SK-N-SH (cell line): Measurements from ENCODE around the gene ABCG1. TPM values are rescaled to one million over a fixed set of nuclear protein-coding genes. Genes with fewer than 3 reads are reported as not detected.

Source experiments
- CTCF ChIA-PET: fragments of 300-600, 350-600 bp; formaldehyde crosslinking; extraction: SDS; loops from one replicate; lab custom pipeline; 2021; lab: Yijun Ruan, JAX
- POLR2A ChIA-PET: fragments of 350-600 bp; sonication (Branson Sonifier 250); formaldehyde crosslinking; extraction: SDS; loops from one replicate; lab custom pipeline; 2020; ENCODE audit warnings: antibody characterized with exemption, inconsistent platforms; lab: Yijun Ruan, JAX
- DNase-seq: peaks from one replicate; pipeline ENCODE4 v3.0.0; 2012
- H2AFZ ChIP-seq: fragments of 200-600 bp; sonication (generic); 2 replicates; pipeline ENCODE4 v1.8.1; 2016; ENCODE audit warnings: antibody characterized with exemption, mild to moderate bottlenecking, low read depth
- H3F3A ChIP-seq: fragments of 200-600 bp; sonication (generic); replicated peaks from 2 replicates; pipeline ENCODE3; 2016; ENCODE audit warnings: antibody characterized with exemption, mild to moderate bottlenecking; ENCODE audit not compliant: insufficient read depth
- H3K27ac ChIP-seq, 2 experiments: fragments of 200-500 bp in 1 of 2; fragments of 200-600 bp in 1 of 2; sonication (Bioruptor generic) in 1 of 2; sonication (generic), shearing (Covaris generic) in 1 of 2; 2 replicates each; pipeline versions ENCODE4 v1.5.1 to v1.6.1; 2014 to 2016; ENCODE audit warnings: low read depth in 2 of 2, inconsistent platforms in 1 of 2, low read length in 1 of 2, mild to moderate bottlenecking in 1 of 2, mixed read lengths in 1 of 2
- H3K27me3 ChIP-seq: fragments of 200-600 bp; sonication (generic), shearing (Covaris generic); 2 replicates; pipeline ENCODE4 v1.6.1; 2016; ENCODE audit warnings: mixed run types; ENCODE audit not compliant: insufficient read depth
- H3K36me3 ChIP-seq, 2 experiments: fragments of 200-500 bp in 1 of 2; fragments of 200-600 bp in 1 of 2; sonication (Bioruptor generic) in 1 of 2; sonication (generic) in 1 of 2; replicated peaks in 1 of 2; 2 replicates each; pipeline versions ENCODE3 to v1.5.1; 2014 to 2016; ENCODE audit warnings: low read length in 1 of 2, mild to moderate bottlenecking in 1 of 2; ENCODE audit not compliant: insufficient read depth in 2 of 2, control insufficient read depth in 1 of 2
- H3K4me1 ChIP-seq, 2 experiments: fragments of 200-500 bp in 1 of 2; fragments of 200-600 bp in 1 of 2; sonication (Bioruptor generic) in 1 of 2; sonication (generic), shearing (Covaris generic) in 1 of 2; 2 replicates each; pipeline versions ENCODE4 v1.5.1 to v1.6.1; 2014 to 2016; ENCODE audit warnings: low read depth in 1 of 2, low read length in 1 of 2, mixed run types in 1 of 2; ENCODE audit not compliant: insufficient read depth in 2 of 2, control insufficient read depth in 1 of 2
- H3K4me2 ChIP-seq: fragments of 200-600 bp; sonication (generic), shearing (Covaris generic); 2 replicates; pipeline ENCODE4 v1.6.1; 2017; ENCODE audit warnings: mixed run types
- H3K4me3 ChIP-seq, 2 experiments: fragments of 200-500 bp in 1 of 2; fragments of 200-600 bp in 1 of 2; sonication (Bioruptor generic) in 1 of 2; sonication (generic), shearing (Covaris generic) in 1 of 2; 2 replicates each; pipeline versions ENCODE4 v1.5.1 to v1.8.1; 2014 to 2016; ENCODE audit warnings: low read depth in 2 of 2, inconsistent platforms in 1 of 2, low read length in 1 of 2, mild to moderate bottlenecking in 1 of 2, mixed read lengths in 1 of 2, moderate library complexity in 1 of 2
- H3K79me2 ChIP-seq: fragments of 200-600 bp; sonication (generic); 2 replicates; pipeline ENCODE4 v1.8.1; 2017; ENCODE audit warnings: mild to moderate bottlenecking; ENCODE audit not compliant: insufficient read depth
- H3K9ac ChIP-seq: fragments of 200-600 bp; sonication (generic); 2 replicates; pipeline ENCODE4 v1.6.1; 2017; ENCODE audit warnings: mixed run types
- H3K9me2 ChIP-seq: fragments of 200-600 bp; sonication (generic); 2 replicates; pipeline ENCODE4 v1.6.1; 2017; ENCODE audit warnings: mixed run types
- H3K9me3 ChIP-seq: fragments of 200-600 bp; sonication (generic); 2 replicates; pipeline ENCODE4 v1.6.1; 2017; ENCODE audit warnings: mixed run types, mild to moderate bottlenecking, moderate library complexity
- H4K20me1 ChIP-seq: fragments of 200-600 bp; sonication (generic); 2 replicates; pipeline ENCODE4 v1.6.1; 2017; ENCODE audit warnings: mild to moderate bottlenecking, mixed run types; ENCODE audit not compliant: insufficient read depth
- CHD2 ChIP-seq: fragments of 150-350 bp; IDR thresholded peaks from 2 replicates; pipeline ENCODE4 v1.6.1; 2018; ENCODE audit warnings: low read length; ENCODE audit not compliant: partially characterized antibody
- ELF1 ChIP-seq: IDR thresholded peaks from 2 replicates; pipeline ENCODE4 v1.4.0; 2012
- EZH2phosphoT487 ChIP-seq: fragments of 200-600 bp; sonication (generic); IDR thresholded peaks from 2 replicates; pipeline ENCODE4 v1.6.1; 2017; ENCODE audit warnings: low read depth, mixed run types, mild to moderate bottlenecking, antibody characterized with exemption, moderate library complexity, borderline replicate concordance
- FOXJ3 ChIP-seq: sonication (generic); formaldehyde crosslinking; IDR thresholded peaks from 2 replicates; pipeline ENCODE4 v1.5.1; 2020; ENCODE audit warnings: mild to moderate bottlenecking, missing genetic modification reagents
- GABPA ChIP-seq: IDR thresholded peaks from 2 replicates; pipeline ENCODE4 v1.4.0; 2012; ENCODE audit warnings: low read depth, mild to moderate bottlenecking
- GATA2 ChIP-seq: sonication (generic); formaldehyde crosslinking; IDR thresholded peaks from 2 replicates; pipeline ENCODE4 v1.5.0; 2020; ENCODE audit warnings: mild to moderate bottlenecking, missing genetic modification reagents
- IRF3 ChIP-seq: fragments of 150-350 bp; IDR thresholded peaks from 2 replicates; pipeline ENCODE4 v1.6.1; 2016; ENCODE audit warnings: mild to moderate bottlenecking, low read depth, low read length
- MEF2A ChIP-seq: IDR thresholded peaks from 2 replicates; pipeline ENCODE4 v1.4.0; 2012; ENCODE audit warnings: low read depth, borderline replicate concordance
- RFX5 ChIP-seq: IDR thresholded peaks from 2 replicates; pipeline ENCODE4 v1.6.1; 2012; ENCODE audit warnings: mild to moderate bottlenecking, improper control_type of control experiment, low read length
- TEAD4 ChIP-seq: IDR thresholded peaks from 2 replicates; pipeline ENCODE4 v1.4.0; 2012; ENCODE audit warnings: mild to moderate bottlenecking, borderline replicate concordance; ENCODE audit not compliant: insufficient read depth
- WGBS: methylation state at CpG from one replicate; pipeline ENCODE4 v1.1.6; 2017; ENCODE audit warnings: low lambda C conversion rate; 5-methylcytosine and 5-hydroxymethylcytosine counted together
- polyA plus RNA-seq, 3 experiments: library from polyadenylated mRNA; depleted of rRNA; stranded (reverse); fragments of >200 nt; gene quantifications; 2 replicates each; pipeline ENCODE4 v1.2.3, GENCODE V29; 2012
- TF ChIP-seq, protein P1 (sequence below): IDR thresholded peaks from 2 replicates; pipeline ENCODE4 v1.6.1; 2012; ENCODE audit warnings: mild to moderate bottlenecking, low read depth, low read length, moderate library complexity
- TF ChIP-seq, protein P2 (sequence below): IDR thresholded peaks from 2 replicates; pipeline ENCODE4 v1.4.0; 2012; ENCODE audit warnings: low read depth

Gene ABCG1
- polyA plus RNA-seq, 1 of the 3 experiments (the other 2 are of a cell fraction), result 0.07 TPM

GRCh38 chr21:42279888-42280287, 60.9 kb downstream of the ABCG1 start:
- no peaks in the 10 kb centered on the region for H3K36me3 ChIP-seq
- H3K9me3 ChIP-seq, result no peaks in the 10 kb centered on the region
- no peaks in the 10 kb centered on the region for H3K79me2 ChIP-seq
- no peak overlapping the region for H3K4me2 ChIP-seq
- H3K4me1 ChIP-seq, result no peaks in the 10 kb centered on the region; a peak in 1 of 4 replicates
- CTCF ChIA-PET, result interaction anchor here (0.8 to 1.6 kb wide), 4 partner anchors 21 to 135 kb away, joined by 3 to 7 read pairs (median 3); no protein-coding TSS in a partner anchor
- H3F3A ChIP-seq, result no peaks in the 10 kb centered on the region
- H3K9ac ChIP-seq, result no peak overlapping the region
- no peaks in the 10 kb centered on the region for H3K27me3 ChIP-seq
- H3K4me3 ChIP-seq, result no peak overlapping the region
- 100% methylated on average over 3 of the region's 11 CpGs for WGBS
- H3K27ac ChIP-seq, result no peak overlapping the region
- no peak for DNase-seq
- H3K9me2 ChIP-seq, result no peaks in the 10 kb centered on the region
- TF ChIP-seq, protein P1, sequence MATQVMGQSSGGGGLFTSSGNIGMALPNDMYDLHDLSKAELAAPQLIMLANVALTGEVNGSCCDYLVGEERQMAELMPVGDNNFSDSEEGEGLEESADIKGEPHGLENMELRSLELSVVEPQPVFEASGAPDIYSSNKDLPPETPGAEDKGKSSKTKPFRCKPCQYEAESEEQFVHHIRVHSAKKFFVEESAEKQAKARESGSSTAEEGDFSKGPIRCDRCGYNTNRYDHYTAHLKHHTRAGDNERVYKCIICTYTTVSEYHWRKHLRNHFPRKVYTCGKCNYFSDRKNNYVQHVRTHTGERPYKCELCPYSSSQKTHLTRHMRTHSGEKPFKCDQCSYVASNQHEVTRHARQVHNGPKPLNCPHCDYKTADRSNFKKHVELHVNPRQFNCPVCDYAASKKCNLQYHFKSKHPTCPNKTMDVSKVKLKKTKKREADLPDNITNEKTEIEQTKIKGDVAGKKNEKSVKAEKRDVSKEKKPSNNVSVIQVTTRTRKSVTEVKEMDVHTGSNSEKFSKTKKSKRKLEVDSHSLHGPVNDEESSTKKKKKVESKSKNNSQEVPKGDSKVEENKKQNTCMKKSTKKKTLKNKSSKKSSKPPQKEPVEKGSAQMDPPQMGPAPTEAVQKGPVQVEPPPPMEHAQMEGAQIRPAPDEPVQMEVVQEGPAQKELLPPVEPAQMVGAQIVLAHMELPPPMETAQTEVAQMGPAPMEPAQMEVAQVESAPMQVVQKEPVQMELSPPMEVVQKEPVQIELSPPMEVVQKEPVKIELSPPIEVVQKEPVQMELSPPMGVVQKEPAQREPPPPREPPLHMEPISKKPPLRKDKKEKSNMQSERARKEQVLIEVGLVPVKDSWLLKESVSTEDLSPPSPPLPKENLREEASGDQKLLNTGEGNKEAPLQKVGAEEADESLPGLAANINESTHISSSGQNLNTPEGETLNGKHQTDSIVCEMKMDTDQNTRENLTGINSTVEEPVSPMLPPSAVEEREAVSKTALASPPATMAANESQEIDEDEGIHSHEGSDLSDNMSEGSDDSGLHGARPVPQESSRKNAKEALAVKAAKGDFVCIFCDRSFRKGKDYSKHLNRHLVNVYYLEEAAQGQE, result no peak
- TF ChIP-seq FOXJ3 (CRISPR knock-in tag), result no peak
- TF ChIP-seq CHD2, result no peak
- no peak for TF ChIP-seq TEAD4
- TF ChIP-seq GABPA, result no peak
- TF ChIP-seq RFX5, result no peak
- no peak for TF ChIP-seq GATA2
- TF ChIP-seq, protein P2, sequence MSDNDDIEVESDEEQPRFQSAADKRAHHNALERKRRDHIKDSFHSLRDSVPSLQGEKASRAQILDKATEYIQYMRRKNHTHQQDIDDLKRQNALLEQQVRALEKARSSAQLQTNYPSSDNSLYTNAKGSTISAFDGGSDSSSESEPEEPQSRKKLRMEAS, result no peak
- TF ChIP-seq IRF3, result no peak
- TF ChIP-seq ELF1, result no peak
- TF ChIP-seq EZH2phosphoT487, result no peak
- TF ChIP-seq MEF2A, result no peak
- H4K20me1 ChIP-seq, result no peaks in the 10 kb centered on the region
- POLR2A ChIA-PET, result no interaction called here
- H2AFZ ChIP-seq, result no peak overlapping the region
